Muscle layer of colon (tissue), 2 donors: ENCODE measurements around the gene FAM184A.

Experiments used
- H3K27ac ChIP-seq: one replicate; pipeline ENCODE4 v1.7.0; 2013; ENCODE audit warnings: low read depth, mild to moderate bottlenecking, low read length, moderate library complexity
- H3K27me3 ChIP-seq, 2 donors: one replicate each; pipeline ENCODE4 v1.7.0; 2013; ENCODE audit warnings: low read length in 2 of 2, mild to moderate bottlenecking in 2 of 2; ENCODE audit not compliant: insufficient read depth in 2 of 2, control insufficient read depth in 1 of 2
- H3K36me3 ChIP-seq: one replicate; pipeline ENCODE4 v1.7.0; 2013; ENCODE audit warnings: mild to moderate bottlenecking, low read length; ENCODE audit not compliant: insufficient read depth
- H3K4me1 ChIP-seq: one replicate; pipeline ENCODE4 v1.7.0; 2013; ENCODE audit warnings: mild to moderate bottlenecking, low read length; ENCODE audit not compliant: insufficient read depth
- H3K4me3 ChIP-seq, 2 donors: one replicate each; pipeline ENCODE4 v1.7.0; 2013; ENCODE audit warnings: low read length in 2 of 2, low read depth in 1 of 2, mild to moderate bottlenecking in 1 of 2, moderate library complexity in 1 of 2
- H3K9ac ChIP-seq: one replicate; pipeline ENCODE4 v1.7.0; 2013; ENCODE audit warnings: low read length
- H3K9me3 ChIP-seq: one replicate; pipeline ENCODE4 v1.7.0; 2013; ENCODE audit warnings: mild to moderate bottlenecking, low read length
- donor health status: abdominal sarcoma.
- donor health status: Adenocarcinoma of cecum.

The FAM184A gene

GRCh38 chr6:118917546-118918328 lies 160.7 kb downstream of the FAM184A start:
- peaks cover 40% of the 10 kb centered on the region for H3K36me3 ChIP-seq

GRCh38 chr6:118914598-118914997 lies 163.9 kb downstream of the FAM184A start:
- H3K27me3 ChIP-seq, result no peaks in the 10 kb centered on the region
- H3K9ac ChIP-seq, result no peak overlapping the region
- H3K36me3 ChIP-seq, result peaks cover 48% of the 10 kb centered on the region
- H3K4me3 ChIP-seq, result no peak overlapping the region
- no peaks in the 10 kb centered on the region for H3K9me3 ChIP-seq
- H3K4me1 ChIP-seq, result no peaks in the 10 kb centered on the region
- H3K27ac ChIP-seq, result no peak overlapping the region

More at GRCh38 chr6:118917546-118918328, 160.7 kb downstream of the FAM184A start:
- Histone ChIP-seq H3K9me3 (no peaks in the 10 kb centered on the region), H3K9ac (no peak overlapping the region), H3K4me3 (no peak overlapping the region), H3K4me1 (no peaks in the 10 kb centered on the region), H3K27ac (no peak overlapping the region), H3K27me3 (no peaks in the 10 kb centered on the region)

GRCh38 chr6:118913161-118913560 lies 165.3 kb downstream of the FAM184A start:
- Histone ChIP-seq H3K27me3 (no peaks in the 10 kb centered on the region), H3K36me3 (peaks cover 57% of the 10 kb centered on the region), H3K9me3 (no peaks in the 10 kb centered on the region), H3K9ac (no peak overlapping the region), H3K4me1 (no peaks in the 10 kb centered on the region), H3K27ac (no peak overlapping the region), H3K4me3 (no peak overlapping the region)

GRCh38 chr6:118912646-118913045 lies 165.8 kb downstream of the FAM184A start:
- Histone ChIP-seq H3K27me3 (no peaks in the 10 kb centered on the region), H3K9ac (no peak overlapping the region), H3K4me3 (no peak overlapping the region), H3K4me1 (no peaks in the 10 kb centered on the region), H3K27ac (no peak overlapping the region), H3K36me3 (peaks cover 57% of the 10 kb centered on the region), H3K9me3 (no peaks in the 10 kb centered on the region)
